GM18519 (cell line): ENCODE results near the gene PARP2.
"Not testable (repeated sequence)": the region's sequence is repeated elsewhere in the genome, so short reads cannot be mapped to it uniquely, and the experiment has no call there.

Experiments
- ATAC-seq: cut with Tn5 transposase; IDR thresholded peaks from one replicate; pipeline ENCODE4 v1.9.1; 2021; ENCODE audit warnings: mild to moderate bottlenecking, moderate library complexity; ENCODE audit not compliant: unreplicated experiment, low FRiP score

The PARP2 gene, protein sequence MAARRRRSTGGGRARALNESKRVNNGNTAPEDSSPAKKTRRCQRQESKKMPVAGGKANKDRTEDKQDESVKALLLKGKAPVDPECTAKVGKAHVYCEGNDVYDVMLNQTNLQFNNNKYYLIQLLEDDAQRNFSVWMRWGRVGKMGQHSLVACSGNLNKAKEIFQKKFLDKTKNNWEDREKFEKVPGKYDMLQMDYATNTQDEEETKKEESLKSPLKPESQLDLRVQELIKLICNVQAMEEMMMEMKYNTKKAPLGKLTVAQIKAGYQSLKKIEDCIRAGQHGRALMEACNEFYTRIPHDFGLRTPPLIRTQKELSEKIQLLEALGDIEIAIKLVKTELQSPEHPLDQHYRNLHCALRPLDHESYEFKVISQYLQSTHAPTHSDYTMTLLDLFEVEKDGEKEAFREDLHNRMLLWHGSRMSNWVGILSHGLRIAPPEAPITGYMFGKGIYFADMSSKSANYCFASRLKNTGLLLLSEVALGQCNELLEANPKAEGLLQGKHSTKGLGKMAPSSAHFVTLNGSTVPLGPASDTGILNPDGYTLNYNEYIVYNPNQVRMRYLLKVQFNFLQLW

DNA sequence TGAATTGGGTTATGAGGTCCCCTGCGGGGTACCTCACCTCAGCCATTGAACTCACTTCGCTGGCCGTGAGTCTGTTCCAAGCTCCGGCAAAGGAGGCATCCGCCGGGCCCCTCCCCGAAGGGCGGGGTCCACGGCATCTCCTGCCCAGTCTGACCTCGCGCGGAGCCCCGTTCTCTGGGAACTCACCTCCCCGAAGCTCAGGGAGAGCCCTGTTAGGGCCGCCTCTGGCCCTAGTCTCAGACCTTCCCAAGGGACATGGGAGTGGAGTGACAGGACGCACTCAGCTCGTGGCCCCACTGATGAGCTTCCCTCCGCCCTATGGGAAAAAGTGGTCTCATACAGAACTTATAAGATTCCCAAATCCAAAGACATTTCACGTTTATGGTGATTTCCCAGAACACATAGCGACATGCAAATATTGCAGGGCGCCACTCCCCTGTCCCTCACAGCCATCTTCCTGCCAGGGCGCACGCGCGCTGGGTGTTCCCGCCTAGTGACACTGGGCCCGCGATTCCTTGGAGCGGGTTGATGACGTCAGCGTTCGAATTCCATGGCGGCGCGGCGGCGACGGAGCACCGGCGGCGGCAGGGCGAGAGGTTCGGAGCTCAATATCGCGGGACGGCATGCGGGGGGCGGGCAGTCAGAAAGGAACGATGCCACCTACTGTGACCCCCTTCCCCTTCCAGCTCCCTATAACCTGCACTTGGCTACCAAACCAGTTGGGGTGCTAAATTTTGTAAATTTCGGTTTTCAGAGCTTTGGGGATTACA is at the start of gene PARP2:
Gene PARP2 (plus strand): TSS at position 544 of the 770 bp plus-strand sequence. CDS start 7 bp downstream, at position 551.
- peak; percentile 90 for ATAC-seq

DNA sequence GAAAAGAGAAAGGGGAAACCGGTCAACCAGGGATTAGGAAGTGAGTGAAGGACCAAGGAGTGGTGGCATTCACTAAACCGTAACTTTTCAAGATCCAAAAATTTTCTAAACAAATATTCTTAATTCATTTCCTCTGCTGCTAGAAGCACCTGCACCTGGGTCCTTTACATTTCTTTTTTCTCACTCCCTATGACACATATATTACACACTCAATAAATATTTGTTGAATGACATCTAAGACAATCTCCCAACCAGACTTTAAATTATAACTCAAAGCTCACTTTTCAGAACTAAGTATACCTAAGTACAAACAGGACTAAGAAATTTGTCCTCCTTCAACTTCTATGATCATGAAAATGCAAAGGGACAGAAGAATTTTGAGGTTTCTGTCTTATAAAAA is 48.8 kb upstream of the PARP2 start:
- no peak for ATAC-seq

DNA sequence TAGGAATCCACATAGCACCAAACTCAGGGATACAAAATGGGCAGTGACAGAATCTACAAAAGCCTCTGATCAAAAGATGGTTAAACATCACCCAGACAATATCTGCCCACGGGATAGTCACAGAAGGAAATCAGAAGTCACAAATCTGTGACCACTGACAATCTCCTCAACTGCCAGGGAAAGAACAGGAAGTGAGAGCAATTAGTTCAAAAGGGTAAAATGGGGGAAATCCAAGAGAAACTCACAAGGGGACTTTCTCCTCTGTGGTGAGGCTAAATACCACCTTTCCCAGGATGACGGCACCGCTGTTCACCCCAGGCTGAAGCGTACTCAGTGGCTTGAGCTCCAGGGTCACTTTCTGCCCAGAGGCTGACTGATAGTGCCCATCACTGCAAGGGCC is 48.4 kb upstream of the PARP2 start:
- ATAC-seq = peak; percentile 56

- no peak for ATAC-seq
Observed at GRCh38 chr14:20302042-20302755, 41.2 kb upstream of the PARP2 start.

- peak; percentile 79 for ATAC-seq
Observed at GRCh38 chr14:20305265-20306078, 38.0 kb upstream of the PARP2 start, which contains the start of gene TTC5. Gene TTC5 (minus strand): TSS chr14:20305951. CDS start chr14:20305937, 14 bp downstream.

DNA sequence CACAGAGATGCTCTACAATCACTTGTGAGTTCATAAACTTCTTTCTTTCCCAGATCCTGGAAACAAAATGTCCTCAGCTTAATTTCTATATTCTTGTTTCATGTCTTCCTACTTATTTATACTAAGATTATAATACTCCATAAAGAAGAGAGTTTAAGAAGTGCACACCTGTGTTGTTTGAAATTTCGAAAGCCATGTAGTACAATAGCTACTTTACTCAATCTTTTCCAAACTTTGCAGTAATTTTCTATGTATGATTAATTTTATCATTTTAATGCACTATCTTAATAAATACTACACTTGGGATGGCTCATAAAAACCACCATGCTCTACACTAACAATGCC is 37.4 kb upstream of the PARP2 start:
- peak; percentile 16 for ATAC-seq

DNA sequence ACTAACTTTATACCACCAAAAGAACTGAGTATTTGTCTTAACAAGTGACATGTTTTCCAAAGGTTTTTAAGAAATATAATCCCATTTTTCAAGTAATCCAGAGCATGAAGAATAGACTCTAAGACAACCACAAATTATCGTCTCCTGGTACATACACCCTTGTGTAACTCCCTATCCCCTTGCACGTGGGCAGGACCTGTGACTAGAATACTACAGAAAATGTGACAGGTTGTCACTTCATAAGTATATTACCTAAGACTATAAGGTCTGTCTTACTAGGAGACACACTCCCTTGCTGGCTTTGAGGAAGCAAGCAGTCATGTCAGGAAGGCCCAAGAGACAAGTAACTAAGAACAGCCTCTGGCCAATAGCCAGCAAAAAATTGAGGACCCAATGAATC is 29.4 kb upstream of the PARP2 start:
- no peak for ATAC-seq

- ATAC-seq = no peak
Observed at GRCh38 chr14:20317720-20318119, 25.7 kb upstream of the PARP2 start.

- ATAC-seq = no peak
Observed at GRCh38 chr14:20327005-20327869, 16.2 kb upstream of the PARP2 start.

GRCh38 chr14:20328705-20329104 is 14.7 kb upstream of the PARP2 start:
- no peak for ATAC-seq

GRCh38 chr14:20329355-20329754 is 14.1 kb upstream of the PARP2 start:
- no peak for ATAC-seq

DNA sequence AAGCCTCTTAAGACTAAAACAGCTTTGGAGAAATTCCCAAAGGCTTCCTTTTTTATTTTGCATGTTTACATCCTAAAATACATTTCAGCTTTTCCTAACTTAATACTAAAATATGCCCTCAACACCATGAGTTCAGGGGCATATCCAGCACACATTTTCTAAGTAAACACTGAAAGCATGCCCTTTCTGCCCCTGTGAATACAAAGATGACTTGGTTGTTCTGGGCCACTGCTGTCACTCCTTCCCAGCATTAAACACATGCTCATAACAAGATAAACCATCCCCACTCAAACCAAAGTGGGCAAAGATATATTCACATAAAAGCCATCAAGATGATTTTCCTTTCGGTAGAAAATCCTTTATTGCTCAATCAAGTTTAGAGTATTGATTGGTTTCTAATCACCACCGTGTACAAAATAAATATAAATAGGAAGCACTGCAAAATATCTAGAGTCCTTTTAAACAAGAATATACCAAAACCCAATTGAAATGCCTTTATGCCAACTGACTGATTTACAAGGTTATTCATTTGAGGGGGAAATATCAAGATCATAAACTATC is 12.3 kb upstream of the PARP2 start:
- no peak for ATAC-seq

GRCh38 chr14:20332431-20332787 is 11.0 kb upstream of the PARP2 start:
- ATAC-seq = no peak

- peak; percentile 88 for ATAC-seq
Observed at GRCh38 chr14:20332788-20333493, 10.5 kb upstream of the PARP2 start, which contains the start of gene CCNB1IP1. Gene CCNB1IP1 (minus strand): TSS chr14:20333279. CDS start chr14:20316523, 16,756 bp downstream.

- no peak for ATAC-seq
Observed at GRCh38 chr14:20333494-20333841, 10.0 kb upstream of the PARP2 start.

DNA sequence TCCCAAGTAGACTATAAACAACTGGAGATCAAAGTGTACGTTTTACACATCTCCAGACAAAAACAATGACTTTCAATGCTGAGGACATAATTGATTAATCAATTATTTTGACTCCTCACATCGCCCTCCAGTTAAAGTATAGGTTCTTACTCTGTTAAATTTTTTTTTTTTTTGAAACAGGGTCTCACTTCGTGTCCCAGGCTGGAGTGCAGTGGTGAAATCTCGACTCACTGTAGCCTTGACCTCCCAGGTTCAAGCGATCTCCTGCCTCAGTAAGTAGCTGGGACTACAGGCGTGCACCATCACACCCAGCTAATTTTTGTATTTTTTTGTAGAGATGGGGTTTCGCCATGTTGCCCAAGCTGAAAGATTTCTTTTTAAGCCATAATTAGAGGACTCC is 9.4 kb upstream of the PARP2 start:
- no peak for ATAC-seq

DNA sequence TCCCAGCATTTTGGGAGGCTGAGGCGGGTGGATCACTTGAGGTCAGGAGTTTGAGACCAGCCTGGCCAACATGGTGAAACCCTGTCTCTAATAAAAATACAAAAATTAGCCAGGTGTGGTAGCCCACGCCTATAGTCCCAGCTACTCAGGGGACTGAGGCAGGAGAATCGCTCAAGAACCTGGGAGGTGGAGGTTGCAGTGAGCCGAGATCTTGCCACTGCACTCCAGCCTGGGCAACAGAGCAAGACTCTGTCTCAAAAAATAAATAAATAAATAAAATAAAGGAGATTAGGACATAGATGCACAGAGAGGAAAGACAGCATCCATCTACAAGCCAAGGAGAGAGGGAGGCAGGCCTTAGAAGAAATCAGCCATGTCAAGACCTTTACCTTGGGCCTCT is 2.4 kb upstream of the PARP2 start:
- not testable (repeated sequence) for ATAC-seq

DNA sequence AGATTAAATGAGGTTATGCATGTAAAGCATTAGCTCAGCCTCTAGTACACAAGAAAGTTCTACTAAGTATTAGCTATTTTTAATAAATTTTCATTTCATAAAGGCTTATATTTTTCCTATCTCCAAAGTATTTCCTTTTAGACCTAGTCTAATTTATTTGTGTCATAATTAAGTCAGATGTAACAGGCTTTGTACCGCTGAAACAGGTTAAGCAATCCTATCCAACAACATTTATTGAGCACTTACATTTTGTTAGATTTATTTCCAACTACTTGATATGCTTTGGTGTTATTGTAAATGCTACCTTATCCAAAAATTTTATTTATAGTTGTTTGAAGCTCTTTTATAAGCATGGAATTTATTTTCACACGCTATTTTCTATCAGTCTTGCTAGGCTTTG is 1.8 kb upstream of the PARP2 start:
- ATAC-seq = no peak
